HepG2 (cell line): ENCODE results near the gene ABHD6. TPM values are rescaled to one million over a fixed set of nuclear protein-coding genes. Genes with fewer than 3 reads are reported as not detected.

ENCODE experiments used
- ATAC-seq: fragments of 200-7000 bp; cut with Tn5 transposase; 3 replicates; pipeline ENCODE4 v1.9.1; 2020; ENCODE audit warnings: mild to moderate bottlenecking, moderate library complexity
- BruUV-seq: library from RNA; stranded (reverse); fragments of 400-500 nt; replicated peaks from 2 replicates; lab custom pipeline; 2021; lab: Mats Ljungman, UMichigan
- CTCF ChIA-PET: fragments of 300-600 bp; formaldehyde crosslinking; extraction: SDS; loops from one replicate; lab custom pipeline; 2021; ENCODE audit warnings: low total read pairs, inconsistent platforms, low intra/inter-chr PET ratio; lab: Yijun Ruan, JAX
- POLR2A ChIA-PET: fragments of 350-600 bp; sonication (Branson Sonifier 250); formaldehyde crosslinking; loops from one replicate; lab custom pipeline; 2020; ENCODE audit warnings: antibody characterized with exemption, inconsistent platforms; lab: Yijun Ruan, JAX
- DNase-seq: peaks from one replicate; pipeline ENCODE4 v3.0.0-alpha.2; 2015; ENCODE audit warnings: low spot score
- FAIRE-seq: peaks from 3 replicates; lab custom pipeline; 2011; peaks lifted over from hg19 to GRCh38; lab: Jason Lieb, UNC
- H2AFZ ChIP-seq: one replicate; pipeline ENCODE4 v1.6.1; 2011; ENCODE audit warnings: low read length, inconsistent platforms
- H3K27ac ChIP-seq: fragments of 300-600 bp; 3 replicates; pipeline ENCODE4 v1.8.0; 2011; ENCODE audit warnings: mixed run types, mild to moderate bottlenecking, mixed read lengths, low read length, inconsistent platforms; ENCODE audit not compliant: insufficient read depth; ENCODE audit errors: extremely low read length
- H3K27me3 ChIP-seq, 2 experiments: fragments of 200-600 bp in 1 of 2; 2 replicates in 1 of 2; 3 replicates in 1 of 2; pipeline versions ENCODE4 v1.6.0 to v1.8.0; 2011; ENCODE audit warnings: low read length in 2 of 2, mild to moderate bottlenecking in 2 of 2, moderate library complexity in 2 of 2, inconsistent platforms in 1 of 2; ENCODE audit not compliant: insufficient read depth in 2 of 2, control insufficient read depth in 1 of 2
- H3K36me3 ChIP-seq, 2 experiments: fragments of 200-600 bp in 1 of 2; replicated peaks in 1 of 2; 2 replicates in 1 of 2; 3 replicates in 1 of 2; pipeline versions ENCODE4 v1.5.1 to v1.8.0; 2011; ENCODE audit warnings: low read length in 2 of 2, inconsistent platforms in 1 of 2; ENCODE audit not compliant: insufficient read depth in 2 of 2, control insufficient read depth in 1 of 2
- H3K4me1 ChIP-seq: 2 replicates; pipeline ENCODE4 v1.5.1; 2012; ENCODE audit warnings: low read length, inconsistent platforms; ENCODE audit not compliant: insufficient read depth
- H3K4me2 ChIP-seq: 2 replicates; pipeline ENCODE4 v1.6.0; 2011; ENCODE audit warnings: low read depth, low read length, inconsistent platforms
- H3K4me3 ChIP-seq, 3 experiments: fragments of 200-600 bp in 1 of 3; sonication (generic), shearing (Covaris generic) in 1 of 3; replicated peaks in 1 of 3; 2 replicates each; pipeline ENCODE4 v1.5.1; 2011 to 2016; ENCODE audit warnings: low read length in 3 of 3, inconsistent platforms in 2 of 3, low read depth in 2 of 3, mild to moderate bottlenecking in 2 of 3, control low read depth in 1 of 3, mixed read lengths in 1 of 3; ENCODE audit not compliant: insufficient read depth in 1 of 3
- H3K79me2 ChIP-seq: one replicate; pipeline ENCODE4 v1.6.1; 2011; ENCODE audit warnings: low read length, inconsistent platforms; ENCODE audit not compliant: insufficient read depth
- H3K9ac ChIP-seq: 2 replicates; pipeline ENCODE4 v1.6.0; 2011; ENCODE audit warnings: mild to moderate bottlenecking, low read depth, low read length, inconsistent platforms; ENCODE audit not compliant: insufficient read depth
- H3K9me3 ChIP-seq: 2 replicates; pipeline ENCODE4 v1.5.1; 2012; ENCODE audit warnings: mild to moderate bottlenecking, low read length
- H4K20me1 ChIP-seq: 2 replicates; pipeline ENCODE4 v1.6.0; 2011; ENCODE audit warnings: inconsistent platforms, mild to moderate bottlenecking, low read length, moderate library complexity; ENCODE audit not compliant: insufficient read depth
- GATAD2A ChIP-seq: IDR thresholded peaks from 2 replicates; pipeline ENCODE4 v1.6.1; 2016
- MBD4 ChIP-seq: IDR thresholded peaks from 2 replicates; pipeline ENCODE4 v1.6.1; 2012; ENCODE audit warnings: low read length, inconsistent platforms, borderline replicate concordance
- MXD1 ChIP-seq: sonication (generic); formaldehyde crosslinking; IDR thresholded peaks from 2 replicates; pipeline ENCODE4 v1.4.0; 2020; ENCODE audit warnings: mild to moderate bottlenecking, missing genetic modification reagents
- MYC ChIP-seq: sonication (generic); formaldehyde crosslinking; IDR thresholded peaks from 2 replicates; pipeline ENCODE4 v1.9.0; 2021; ENCODE audit warnings: missing genetic modification reagents, borderline replicate concordance
- ZNF275 ChIP-seq: sonication (generic); formaldehyde crosslinking; IDR thresholded peaks from 2 replicates; pipeline ENCODE4 v1.8.0; 2022; ENCODE audit warnings: missing genetic modification reagents, mild to moderate bottlenecking, inconsistent platforms, borderline replicate concordance
- ZNF513 ChIP-seq: sonication (generic); formaldehyde crosslinking; conservative IDR thresholded peaks from 2 replicates; pipeline ENCODE4 v1.5.0; 2020; ENCODE audit warnings: missing genetic modification reagents
- ZNF567 ChIP-seq: sonication (generic); formaldehyde crosslinking; IDR thresholded peaks from 2 replicates; pipeline ENCODE4 v1.8.1; 2023; ENCODE audit warnings: mild to moderate bottlenecking, missing genetic modification reagents, borderline replicate concordance
- ZNF607 ChIP-seq: sonication (generic); formaldehyde crosslinking; IDR thresholded peaks from 2 replicates; pipeline ENCODE4 v1.5.1; 2020; ENCODE audit warnings: missing genetic modification reagents, mild to moderate bottlenecking, borderline replicate concordance
- WGBS: methylation state at CpG from one replicate; pipeline ENCODE4 v1.1.6; 2017; ENCODE audit warnings: low lambda C conversion rate; 5-methylcytosine and 5-hydroxymethylcytosine counted together
- in situ Hi-C: cut with HindIII; loops from 2 replicates; pipeline ENCODE4 v1.10.0; 2017; ENCODE audit warnings: low pct_unique_long_range_greater_than_20kb; ENCODE audit not compliant: extremely low pct_ligation_motif_present
- intact Hi-C: fragments of 100-400 bp; cut with micrococcal nuclease; formaldehyde crosslinking; loops from one replicate; pipeline ENCODE4 v1.10.0; 2022; ENCODE audit not compliant: unreplicated experiment
- polyA plus RNA-seq, 8 experiments: library from polyadenylated mRNA; depleted of rRNA in 3 of 8; stranded (reverse) in 7 of 8; unstranded in 1 of 8; fragments of >200 nt; fragmentation: Illumina TruSeq in 4 of 8; extraction: Trizol in 4 of 8; gene quantifications; 2 replicates each; pipeline versions ENCODE4 v1.2.1 to v1.2.3, GENCODE V29; 2011 to 2016; ENCODE audit warnings: low read depth in 4 of 8, missing spikeins in 1 of 8, mixed read lengths in 1 of 8; ENCODE audit not compliant: insufficient read depth in 1 of 8
- total RNA-seq, 5 experiments: library from RNA; depleted of rRNA; stranded (reverse); fragments of >200 nt; fragmentation: Illumina TruSeq; extraction: Trizol; gene quantifications; 2 replicates each; pipeline ENCODE4 v1.2.3, GENCODE V29; 2016; ENCODE audit warnings: low read depth in 1 of 5
- TF ChIP-seq, protein P1 (sequence below): sonication (generic); formaldehyde crosslinking; IDR thresholded peaks from 2 replicates; pipeline ENCODE4 v1.5.0; 2020; ENCODE audit warnings: missing genetic modification reagents
- TF ChIP-seq, protein P2 (sequence below): sonication (generic); formaldehyde crosslinking; conservative IDR thresholded peaks from 2 replicates; pipeline ENCODE4 v1.4.0; 2020; ENCODE audit warnings: missing genetic modification reagents

ABHD6 gene
- total and polyA plus RNA-seq, 2 of the 13 experiments (the other 11 are each of a cell fraction or from before 2014, with no cell fraction given): 9.0 to 17.2 TPM

DNA sequence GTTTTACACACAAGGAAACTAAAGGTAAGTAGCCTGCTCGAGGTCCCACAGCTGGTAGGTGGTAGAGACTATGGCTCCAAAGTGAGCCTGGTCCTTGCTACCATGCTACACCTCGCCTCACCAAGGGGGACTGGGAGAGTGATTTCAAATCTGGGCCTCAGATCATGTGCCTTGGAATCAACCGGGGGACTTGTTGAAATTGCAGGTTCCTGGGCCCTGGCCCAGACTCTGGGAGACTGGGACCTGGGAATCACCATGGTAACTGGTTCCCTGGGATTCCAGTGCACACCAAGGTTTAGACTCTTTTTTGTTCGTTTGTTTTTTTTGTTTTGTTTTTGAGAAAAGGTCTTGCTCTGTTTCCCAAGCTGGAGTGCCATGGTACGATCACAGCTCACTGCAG, 47.9 kb upstream of the ABHD6 start:
- Histone ChIP-seq H3K9me3 (no peaks in the 10 kb centered on the region), H3K4me1 (peaks cover 90% of the 10 kb centered on the region), H3K4me3 (no peak overlapping the region), H2AFZ (no peak overlapping the region), H3K27ac (peak overlapping the region; percentile 84), H3K36me3 (no peaks in the 10 kb centered on the region), H3K4me2 (no peak overlapping the region), H3K79me2 (no peaks in the 10 kb centered on the region), H3K9ac (no peak overlapping the region), H3K27me3 (no peaks in the 10 kb centered on the region), H4K20me1 (no peaks in the 10 kb centered on the region)
- DNase-seq: no peak
- TF ChIP-seq, protein P1, sequence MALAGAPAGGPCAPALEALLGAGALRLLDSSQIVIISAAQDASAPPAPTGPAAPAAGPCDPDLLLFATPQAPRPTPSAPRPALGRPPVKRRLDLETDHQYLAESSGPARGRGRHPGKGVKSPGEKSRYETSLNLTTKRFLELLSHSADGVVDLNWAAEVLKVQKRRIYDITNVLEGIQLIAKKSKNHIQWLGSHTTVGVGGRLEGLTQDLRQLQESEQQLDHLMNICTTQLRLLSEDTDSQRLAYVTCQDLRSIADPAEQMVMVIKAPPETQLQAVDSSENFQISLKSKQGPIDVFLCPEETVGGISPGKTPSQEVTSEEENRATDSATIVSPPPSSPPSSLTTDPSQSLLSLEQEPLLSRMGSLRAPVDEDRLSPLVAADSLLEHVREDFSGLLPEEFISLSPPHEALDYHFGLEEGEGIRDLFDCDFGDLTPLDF (CRISPR knock-in tag): no peak
- TF ChIP-seq GATAD2A (CRISPR knock-in tag) (no peak), ZNF567 (CRISPR knock-in tag) (no peak), MYC (CRISPR knock-in tag) (no peak), ZNF513 (CRISPR knock-in tag) (no peak), ZNF607 (CRISPR knock-in tag) (no peak), ZNF275 (CRISPR knock-in tag) (no peak), MXD1 (CRISPR knock-in tag) (no peak), MBD4 (no peak)
- TF ChIP-seq, protein P2, sequence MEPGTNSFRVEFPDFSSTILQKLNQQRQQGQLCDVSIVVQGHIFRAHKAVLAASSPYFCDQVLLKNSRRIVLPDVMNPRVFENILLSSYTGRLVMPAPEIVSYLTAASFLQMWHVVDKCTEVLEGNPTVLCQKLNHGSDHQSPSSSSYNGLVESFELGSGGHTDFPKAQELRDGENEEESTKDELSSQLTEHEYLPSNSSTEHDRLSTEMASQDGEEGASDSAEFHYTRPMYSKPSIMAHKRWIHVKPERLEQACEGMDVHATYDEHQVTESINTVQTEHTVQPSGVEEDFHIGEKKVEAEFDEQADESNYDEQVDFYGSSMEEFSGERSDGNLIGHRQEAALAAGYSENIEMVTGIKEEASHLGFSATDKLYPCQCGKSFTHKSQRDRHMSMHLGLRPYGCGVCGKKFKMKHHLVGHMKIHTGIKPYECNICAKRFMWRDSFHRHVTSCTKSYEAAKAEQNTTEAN (CRISPR knock-in tag): no peak
- 71% methylated on average over 5 of the region's 5 CpGs for WGBS
- BruUV-seq: no TSS peak
- ChIA-PET POLR2A (interaction anchor here (1.0 to 3.9 kb wide), 5 partner anchors 11 to 117 kb away, joined by 3 to 28 read pairs (median 6); partner anchors contain the start of genes HTD2 and RPP14), CTCF (interaction anchor here (1.3 to 3.8 kb wide), 3 partner anchors 25 to 110 kb away, joined by 3 to 59 read pairs (median 38); no protein-coding TSS in a partner anchor)
- ATAC-seq: no peak
- FAIRE-seq: no peak
- intact Hi-C loops (loop anchor here (5.0 kb wide), 1 partner anchor 228 kb away; no protein-coding TSS in a partner anchor), in situ Hi-C loops (loop anchor here (5.0 to 10.0 kb wide), 3 partner anchors 48 to 225 kb away; partner anchors contain the start of gene ABHD6)
